GM19025 (cell line): ENCODE measurements around the gene ASZ1.
"Not testable (repeated sequence)": the region's sequence is repeated elsewhere in the genome, so short reads cannot be mapped to it uniquely, and the experiment has no call there.

Experiments used
- ATAC-seq: cut with Tn5 transposase; IDR thresholded peaks from one replicate; pipeline ENCODE4 v1.9.1; 2021; ENCODE audit warnings: mild to moderate bottlenecking, low read depth, moderate library complexity; ENCODE audit not compliant: unreplicated experiment

ASZ1 gene, protein sequence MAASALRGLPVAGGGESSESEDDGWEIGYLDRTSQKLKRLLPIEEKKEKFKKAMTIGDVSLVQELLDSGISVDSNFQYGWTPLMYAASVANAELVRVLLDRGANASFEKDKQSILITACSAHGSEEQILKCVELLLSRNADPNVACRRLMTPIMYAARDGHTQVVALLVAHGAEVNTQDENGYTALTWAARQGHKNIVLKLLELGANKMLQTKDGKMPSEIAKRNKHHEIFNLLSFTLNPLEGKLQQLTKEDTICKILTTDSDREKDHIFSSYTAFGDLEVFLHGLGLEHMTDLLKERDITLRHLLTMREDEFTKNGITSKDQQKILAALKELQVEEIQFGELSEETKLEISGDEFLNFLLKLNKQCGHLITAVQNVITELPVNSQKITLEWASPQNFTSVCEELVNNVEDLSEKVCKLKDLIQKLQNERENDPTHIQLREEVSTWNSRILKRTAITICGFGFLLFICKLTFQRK

DNA sequence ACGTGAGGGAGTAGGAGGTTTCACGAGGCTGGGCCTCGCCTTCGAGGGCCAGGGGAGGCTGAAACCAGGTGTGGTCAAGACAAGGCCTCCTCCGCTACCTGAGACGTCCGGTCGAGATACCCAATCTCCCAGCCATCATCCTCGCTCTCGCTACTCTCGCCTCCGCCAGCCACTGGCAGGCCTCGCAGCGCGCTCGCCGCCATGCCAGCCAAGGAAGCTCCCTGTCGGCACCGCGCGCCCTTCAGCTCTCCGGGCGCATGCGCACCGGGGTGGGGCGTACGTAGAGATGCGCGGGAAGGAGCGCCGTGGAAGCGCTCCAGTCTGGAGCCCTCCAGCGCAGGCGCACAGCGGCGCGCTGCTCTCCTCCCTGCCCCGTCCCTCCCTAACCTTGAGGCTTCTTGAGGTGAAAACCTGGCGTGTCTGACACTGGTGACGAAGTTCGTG, at the start of gene ASZ1:
TSS of gene ASZ1 (minus strand) at position 236 of the 444 bp plus-strand sequence. CDS start at position 203, 33 bp downstream.
- ATAC-seq: no peak

DNA sequence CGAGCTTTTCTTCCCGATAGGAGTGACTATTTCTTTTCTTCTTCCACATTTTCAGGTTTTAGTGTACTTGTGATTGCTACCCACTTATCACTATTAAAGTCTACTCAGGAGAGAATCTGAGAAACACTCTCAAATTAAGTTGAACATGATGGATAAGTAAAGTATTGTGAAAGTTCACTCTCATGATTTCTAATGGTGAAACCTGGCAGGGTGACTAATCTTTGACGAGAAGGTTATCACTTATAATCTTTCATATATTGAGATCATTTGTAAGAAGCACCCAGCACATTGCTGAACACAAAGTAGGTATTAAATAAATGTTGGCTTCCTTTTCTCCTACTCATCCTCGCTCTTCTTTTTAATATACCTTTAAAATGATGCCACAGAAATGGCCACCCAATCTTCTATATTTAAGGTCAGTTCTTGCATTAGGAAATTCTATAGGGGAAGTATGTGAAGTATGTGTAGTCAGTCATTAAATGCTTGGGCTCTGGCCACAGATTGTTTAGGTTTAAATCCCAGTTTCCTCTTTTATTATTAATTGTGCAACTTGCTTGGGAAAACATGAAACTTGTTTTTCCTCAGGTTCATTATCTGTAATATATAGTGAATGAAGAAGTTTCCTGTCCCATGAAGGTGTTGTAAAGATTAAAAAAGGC, 49.4 kb upstream of the ASZ1 start:
- no peak for ATAC-seq

DNA sequence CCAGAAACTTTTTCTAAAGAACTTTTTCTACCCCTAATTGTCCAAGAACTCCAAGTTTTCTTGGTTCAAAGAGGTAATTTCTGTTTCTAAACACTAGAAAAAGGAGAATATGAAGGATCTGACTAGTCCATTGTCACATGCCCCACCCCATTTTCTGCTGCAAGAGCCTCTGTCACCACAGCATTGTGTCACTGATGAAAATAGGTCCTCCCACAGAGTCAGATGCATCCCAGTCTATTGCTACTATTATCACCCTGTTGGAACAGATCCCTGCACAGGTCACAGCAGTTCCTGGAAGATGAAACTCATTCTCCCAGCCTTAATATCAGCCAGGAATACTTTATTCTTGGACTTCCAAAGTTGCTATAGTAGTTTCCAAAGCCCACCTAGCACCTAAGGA, 45.0 kb upstream of the ASZ1 start:
- no peak for ATAC-seq

DNA sequence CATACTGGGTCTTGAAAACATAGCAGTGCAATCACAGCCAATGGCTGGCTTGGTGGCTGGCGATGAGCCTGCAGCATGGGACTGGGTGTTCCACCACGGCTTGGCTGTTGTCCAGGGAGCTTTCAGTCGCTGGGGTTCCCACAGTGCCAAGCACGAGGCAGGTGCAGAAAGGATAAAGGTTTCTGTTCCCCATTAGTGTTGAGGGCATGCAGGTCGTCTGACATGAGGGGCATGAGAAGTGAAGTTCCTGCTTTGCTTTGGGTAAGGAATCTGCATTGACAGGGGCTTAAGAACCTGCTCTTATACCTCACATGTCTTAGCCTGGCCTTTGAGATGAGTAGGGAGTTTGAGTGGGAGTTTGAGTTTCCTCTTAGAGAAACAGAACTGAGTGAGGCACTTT, 43.5 kb upstream of the ASZ1 start:
- ATAC-seq: no peak

DNA sequence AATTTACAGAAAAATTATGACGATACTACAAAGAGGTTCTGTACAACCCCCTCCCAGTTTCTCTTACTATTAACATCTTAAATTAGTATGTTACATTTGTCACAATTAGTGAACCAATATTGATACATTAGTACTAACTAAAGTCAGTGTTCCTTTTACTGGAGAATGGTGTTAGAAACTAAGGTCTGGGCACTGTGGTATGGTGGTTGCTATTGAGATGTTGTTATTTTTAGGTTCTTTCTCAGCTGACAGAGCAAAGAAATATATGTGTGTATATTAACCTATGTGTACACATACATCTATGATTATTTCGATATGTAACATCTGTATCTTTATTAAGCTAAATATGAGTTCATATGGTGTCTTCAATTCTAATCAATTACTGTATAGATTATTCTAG, 40.9 kb upstream of the ASZ1 start:
- ATAC-seq: no peak

DNA sequence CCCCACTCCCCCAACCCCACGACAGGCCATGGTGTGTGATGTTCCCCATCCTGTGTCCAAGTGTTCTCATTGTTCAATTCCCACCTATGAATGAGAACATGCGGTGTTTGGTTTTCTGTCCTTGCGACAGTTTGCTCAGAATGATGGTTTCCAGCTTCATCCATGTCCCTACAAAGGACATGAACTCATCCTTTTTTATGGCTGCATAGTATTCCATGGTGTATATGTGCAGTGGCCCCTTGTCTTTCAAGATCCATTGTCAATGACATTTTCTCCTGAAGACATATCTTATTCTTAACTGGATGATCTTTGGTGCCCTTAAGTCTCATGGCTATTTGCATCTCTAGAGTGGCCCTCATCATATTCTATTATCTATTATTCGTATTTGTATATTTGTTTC, 33.5 kb upstream of the ASZ1 start:
- ATAC-seq: not testable (repeated sequence)

DNA sequence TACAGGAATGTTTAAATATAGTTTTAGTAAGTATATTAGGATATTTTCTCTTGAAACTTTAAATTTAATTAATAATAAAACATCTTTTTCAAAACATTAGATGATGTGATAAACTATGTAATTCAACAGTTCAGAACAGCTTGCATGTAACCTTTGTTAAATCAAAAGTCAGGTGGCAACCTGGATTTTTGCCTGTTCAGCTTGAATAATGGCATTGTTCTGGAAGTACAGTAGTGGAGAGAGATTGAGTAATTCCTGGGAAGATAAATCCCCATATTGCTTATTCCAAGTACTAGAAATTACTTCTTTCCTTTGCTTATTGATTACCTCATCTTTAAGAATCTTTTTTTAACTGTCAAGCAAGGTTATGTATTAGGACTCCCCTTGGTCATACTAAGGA, 32.4 kb upstream of the ASZ1 start:
- no peak for ATAC-seq

DNA sequence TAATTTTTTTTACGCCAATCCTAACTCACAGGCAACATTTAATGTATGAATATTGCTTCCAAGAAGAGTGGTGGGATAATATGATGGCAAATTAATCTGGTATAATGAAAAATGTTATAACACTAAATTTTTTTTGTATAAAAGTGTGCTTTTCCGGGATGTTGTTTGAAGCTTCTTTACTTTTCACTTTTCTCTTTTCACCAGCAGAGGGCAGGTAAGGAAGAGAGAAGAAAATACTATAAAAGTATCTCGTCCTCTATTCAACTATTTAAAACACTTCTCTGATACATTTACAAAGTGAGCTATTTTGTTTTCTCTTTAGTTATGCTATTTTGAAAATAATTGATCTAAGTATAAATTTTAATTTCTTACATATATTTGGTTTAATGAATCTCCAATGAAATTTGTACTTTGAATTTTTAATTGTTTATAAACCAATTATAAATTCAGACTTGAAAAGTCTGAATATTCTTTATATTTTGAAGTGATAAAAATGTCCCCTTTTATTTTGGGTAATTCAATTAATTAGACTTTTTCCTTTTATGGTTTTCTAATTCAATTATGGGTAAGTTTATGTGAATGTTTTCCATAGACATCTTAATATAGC, 31.8 kb upstream of the ASZ1 start:
- ATAC-seq: no peak

DNA sequence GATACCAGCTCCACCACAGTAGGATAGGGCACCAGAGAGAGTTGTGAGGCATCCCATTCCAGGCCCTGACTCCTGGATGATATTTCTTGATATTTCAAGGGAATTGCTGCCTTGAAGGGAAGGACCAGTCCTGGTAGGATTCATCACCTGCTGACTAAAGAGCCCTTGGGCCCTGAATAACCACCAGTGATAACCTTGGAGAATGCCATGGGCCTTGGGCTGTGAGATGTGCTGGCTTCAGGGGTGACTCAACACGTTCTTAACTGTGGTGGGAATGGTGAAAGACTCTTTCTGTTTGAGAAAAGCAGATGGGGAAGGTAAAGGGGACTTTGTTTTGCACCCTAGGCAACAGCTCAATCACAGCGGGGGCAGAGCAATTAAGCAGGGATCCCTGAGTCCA, 21.4 kb upstream of the ASZ1 start:
- ATAC-seq: no peak

DNA sequence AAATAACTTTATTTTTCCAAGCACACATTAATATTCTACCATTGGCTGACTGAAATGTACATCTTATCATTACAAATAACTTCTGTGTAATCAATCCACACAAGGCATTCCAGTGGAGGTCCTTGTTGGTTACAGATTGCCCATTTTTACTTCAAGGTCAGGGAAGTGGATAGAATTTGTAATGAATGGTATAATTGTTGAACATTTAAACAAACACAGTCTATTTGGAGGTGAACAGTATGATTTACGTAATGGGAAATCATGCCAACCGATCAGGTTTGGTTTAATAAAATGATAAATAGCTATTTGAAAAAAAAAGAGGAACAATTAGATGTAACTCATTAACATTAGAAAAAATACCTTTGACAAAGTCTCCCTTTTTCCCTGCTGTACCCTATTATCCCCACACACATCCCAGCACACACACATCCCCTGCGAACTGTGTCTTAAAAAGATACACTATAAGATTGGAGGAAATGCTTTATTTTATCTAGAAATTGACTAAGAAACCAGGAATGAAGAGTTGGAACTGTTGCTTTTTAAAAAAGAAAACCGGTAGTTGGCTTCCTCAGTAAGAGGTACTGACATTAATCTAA, 19.0 kb upstream of the ASZ1 start:
- no peak for ATAC-seq

DNA sequence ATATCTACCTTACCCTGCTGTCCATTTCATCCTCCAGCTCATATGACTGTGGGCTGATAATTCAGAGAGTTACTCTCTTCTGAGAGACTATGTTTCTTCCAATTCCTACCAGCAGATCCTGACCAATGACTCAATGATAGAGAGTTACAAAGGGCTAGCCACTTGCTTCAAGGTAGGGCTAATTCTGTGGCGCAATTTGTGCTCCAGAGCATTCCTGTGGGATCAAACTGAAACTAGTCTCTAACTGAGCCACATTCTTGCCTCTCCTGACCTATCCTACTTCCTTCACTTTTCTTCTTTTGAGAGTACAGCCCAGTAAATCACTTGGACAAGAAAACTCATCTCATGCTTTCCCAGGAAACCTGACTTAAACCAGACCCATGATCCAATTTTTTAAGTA, 17.9 kb upstream of the ASZ1 start:
- no peak for ATAC-seq

DNA sequence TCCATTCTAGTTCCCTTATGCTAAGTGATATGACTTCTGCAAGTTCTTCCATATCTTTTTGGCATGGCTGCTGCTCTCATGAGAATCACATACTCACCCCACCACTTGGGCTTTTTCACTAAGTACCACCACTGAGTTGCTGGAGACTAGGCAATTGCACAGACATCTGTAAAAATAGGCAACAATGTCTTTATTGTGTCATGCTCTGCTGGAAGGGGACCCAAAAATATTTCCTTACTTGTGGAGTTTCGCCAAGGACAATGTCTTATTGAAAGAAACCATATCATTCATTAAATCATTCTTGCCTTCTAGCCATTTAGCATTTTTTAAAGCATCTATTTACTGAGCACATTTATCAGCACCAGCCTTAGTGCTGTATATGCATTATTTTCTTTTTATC, 17.4 kb upstream of the ASZ1 start:
- no peak for ATAC-seq

DNA sequence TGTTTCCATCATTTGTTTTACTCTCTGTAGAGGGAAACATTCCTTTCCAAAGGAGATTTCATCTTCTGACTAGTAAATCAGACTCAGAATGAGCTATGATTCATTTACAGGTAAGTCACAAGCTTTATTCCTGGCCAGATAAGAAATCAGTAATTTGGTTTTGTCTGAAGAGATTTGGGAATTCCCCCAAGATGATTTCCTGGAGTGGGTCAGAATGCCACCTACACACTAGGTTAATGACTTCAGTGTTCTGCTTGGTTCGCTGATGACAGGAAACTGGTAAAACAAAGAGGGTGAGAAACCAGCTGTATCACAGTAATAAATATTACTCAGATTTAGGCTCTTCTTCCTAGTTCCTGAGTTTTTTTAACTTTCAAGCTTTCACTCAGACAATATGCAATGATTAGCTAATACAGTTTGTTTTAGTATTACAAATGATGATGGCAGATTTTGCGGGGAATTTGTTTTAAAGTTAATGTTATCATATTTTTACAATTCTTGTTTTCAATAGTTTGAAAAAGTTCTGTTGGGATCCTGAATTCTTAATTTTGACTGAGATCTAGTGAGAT, 8.3 kb upstream of the ASZ1 start:
- ATAC-seq: peak; percentile 96

DNA sequence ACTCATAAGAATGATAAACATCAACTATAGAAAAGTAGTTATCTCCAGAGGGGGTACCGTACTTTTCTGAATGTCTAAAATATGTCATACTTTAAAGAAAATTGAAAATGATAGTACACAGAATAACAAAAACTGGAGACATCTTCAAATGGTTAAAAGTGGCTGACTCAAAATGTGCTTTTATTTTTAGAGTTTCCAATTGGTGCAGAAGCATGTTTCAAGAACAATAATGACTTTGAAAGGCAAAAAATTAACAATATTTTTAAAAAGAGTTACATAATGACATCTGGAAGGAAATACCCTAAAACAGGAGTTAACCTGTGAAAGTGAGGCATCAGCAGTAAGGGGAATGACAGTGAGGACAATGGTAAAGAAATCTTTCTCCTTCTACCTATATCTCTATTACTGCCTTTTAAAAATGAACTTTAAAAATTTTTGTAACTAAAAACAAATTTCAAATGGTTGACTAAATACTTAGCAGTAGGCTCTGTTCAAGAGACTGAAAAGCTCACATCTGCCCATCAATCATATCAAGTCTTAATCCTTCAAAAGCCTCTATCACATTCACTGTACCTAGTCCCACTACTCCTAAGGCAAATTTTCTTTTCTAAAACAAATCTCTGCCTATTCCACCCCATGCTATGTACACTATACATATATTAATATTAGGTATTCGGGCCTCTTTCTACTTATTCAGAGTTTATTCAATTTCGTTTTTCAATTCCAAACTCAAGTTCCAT, 3.0 kb downstream of the ASZ1 start:
- peak; percentile 82 for ATAC-seq

DNA sequence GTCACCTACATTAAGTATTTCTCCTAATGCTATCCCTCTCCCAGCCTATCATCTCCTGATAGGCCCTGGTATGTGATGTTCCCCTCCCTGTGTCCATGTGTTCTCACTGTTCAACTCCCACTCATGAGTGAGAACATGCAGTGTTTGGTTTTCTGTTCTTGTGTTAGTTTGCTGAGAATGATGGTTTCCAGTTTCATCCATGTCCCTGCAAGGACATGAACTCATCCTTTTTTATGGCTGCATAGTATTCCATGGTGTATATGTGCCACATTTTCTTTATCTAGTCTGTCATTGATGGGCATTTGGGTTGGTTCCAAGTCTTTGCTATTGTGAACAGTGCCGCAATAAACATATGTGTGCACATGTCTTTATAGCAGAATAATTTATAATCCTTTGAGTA, 12.7 kb downstream of the ASZ1 start:
- ATAC-seq: not testable (repeated sequence)

DNA sequence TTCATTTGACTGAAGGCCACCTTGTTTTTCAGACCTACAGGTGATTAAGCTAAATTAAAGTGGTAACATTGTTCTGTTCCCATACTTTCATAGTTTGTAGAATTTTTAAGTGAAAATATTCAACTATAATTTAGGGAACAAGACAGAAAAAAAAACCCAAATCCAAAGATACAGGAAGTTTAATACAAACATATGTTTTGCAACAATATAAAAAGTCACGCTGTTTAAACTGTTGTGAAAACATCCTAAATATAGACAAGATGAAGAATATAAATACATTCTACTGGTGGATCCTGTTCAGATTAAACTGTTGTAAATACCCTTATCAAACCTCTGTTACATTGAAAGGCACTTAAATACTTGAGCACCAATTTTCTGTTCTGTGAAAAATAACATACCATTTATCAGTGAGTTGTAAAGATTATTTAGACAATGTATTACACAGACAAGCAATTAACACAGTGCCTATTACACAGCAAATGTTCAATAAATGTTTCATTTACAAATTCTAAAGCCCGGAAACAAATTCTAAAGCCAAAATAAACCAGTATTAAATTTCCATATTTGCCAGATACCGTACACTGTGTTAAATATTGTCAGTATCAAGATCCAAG, 14.2 kb downstream of the ASZ1 start:
- ATAC-seq: no peak

DNA sequence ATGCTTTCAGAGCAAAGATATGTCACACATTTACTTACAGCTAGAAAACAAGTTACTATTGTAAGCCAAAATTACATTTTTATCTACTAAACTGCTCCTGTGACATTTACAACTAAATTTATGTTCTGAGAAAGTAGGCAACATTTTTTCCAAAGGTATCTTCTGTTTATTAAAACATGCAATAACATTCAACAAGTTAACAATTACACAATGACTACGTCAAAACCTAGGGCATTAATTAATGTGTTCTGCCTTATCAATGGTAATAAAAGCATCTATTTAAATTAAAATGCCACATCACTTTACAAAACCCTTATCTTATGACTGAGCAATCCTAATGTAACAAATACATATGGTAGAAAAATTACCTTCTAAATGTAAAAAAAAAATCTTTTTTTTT, 14.9 kb downstream of the ASZ1 start:
- no peak for ATAC-seq

DNA sequence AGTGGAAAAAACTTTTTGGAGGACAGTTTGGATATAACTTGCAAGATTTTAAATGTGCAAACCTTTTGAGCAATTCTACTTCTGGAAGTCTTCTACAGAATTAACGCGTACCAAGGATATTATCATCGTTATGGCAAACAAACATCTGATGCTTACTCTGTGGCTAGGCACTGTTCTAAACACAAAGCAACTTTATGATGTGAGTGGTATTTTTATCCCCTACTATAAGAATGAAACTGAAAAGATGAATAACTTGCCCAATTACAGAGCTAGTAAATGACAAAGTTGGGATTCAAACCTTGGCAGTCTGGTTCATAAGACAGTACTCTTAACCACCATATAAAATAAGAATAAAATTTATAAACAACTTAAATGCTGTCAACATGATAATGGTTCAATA, 15.8 kb downstream of the ASZ1 start:
- no peak for ATAC-seq

DNA sequence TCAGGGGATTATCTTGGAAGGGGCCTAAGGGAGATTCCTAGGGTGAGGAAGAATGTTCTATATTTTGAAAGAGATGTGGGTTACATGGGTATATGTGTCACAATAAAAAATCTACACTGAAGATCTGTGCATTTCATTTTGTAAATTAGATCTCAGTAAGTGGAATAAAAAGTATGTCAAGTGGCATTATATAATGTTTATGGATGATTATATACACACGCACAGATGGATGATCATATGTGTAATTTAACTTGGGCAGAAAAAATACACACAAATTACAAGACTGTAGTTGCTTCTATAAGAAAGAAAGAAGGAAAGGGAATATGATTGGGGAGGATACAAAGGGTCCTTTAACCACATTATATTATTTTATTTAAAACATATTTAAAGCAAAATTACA, 18.5 kb downstream of the ASZ1 start:
- ATAC-seq: no peak

DNA sequence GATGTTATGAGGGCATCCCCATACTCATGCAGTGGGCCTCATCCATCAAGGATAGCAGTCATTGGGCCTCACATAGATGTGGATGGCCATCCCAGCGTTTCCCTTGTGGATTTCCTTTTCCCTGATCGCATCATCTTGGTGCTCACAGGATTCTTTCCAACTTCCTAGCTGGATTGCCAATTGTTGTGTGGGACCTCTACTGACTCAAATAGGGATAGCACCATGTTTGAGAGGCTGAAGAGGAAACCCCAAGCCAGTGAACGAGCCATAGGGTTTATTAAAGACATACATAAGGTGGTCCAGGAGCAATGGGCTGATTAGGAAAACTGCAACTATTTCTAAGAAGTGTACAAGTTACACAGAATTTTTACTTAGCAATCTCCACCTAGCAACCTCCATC, 21.8 kb downstream of the ASZ1 start:
- no peak for ATAC-seq
